Liver (tissue), 9 donors: Measurements from ENCODE around the gene FMO2. TPM values are rescaled to one million over a fixed set of nuclear protein-coding genes. Genes with fewer than 3 reads are reported as not detected.

Experiments used
- DNase-seq: peaks from one replicate; pipeline ENCODE4 v3.0.0-alpha.2; 2017; ENCODE audit warnings: low spot score
- H3K27ac ChIP-seq, 2 donors: one replicate each; pipeline ENCODE4 v1.7.0; 2013; ENCODE audit warnings: inconsistent platforms in 2 of 2, low read length in 2 of 2, control low read depth in 1 of 2, low read depth in 1 of 2, mild to moderate bottlenecking in 1 of 2
- H3K27me3 ChIP-seq, 4 donors: one replicate each; pipeline versions ENCODE4 v1.6.1 to v1.7.0; 2013; ENCODE audit warnings: low read length in 3 of 4, inconsistent platforms in 1 of 4, mild to moderate bottlenecking in 1 of 4, moderate library complexity in 1 of 4; ENCODE audit not compliant: control insufficient read depth in 4 of 4, insufficient read depth in 4 of 4
- H3K36me3 ChIP-seq, 4 donors: one replicate each; pipeline versions ENCODE4 v1.6.1 to v1.7.0; 2013; ENCODE audit warnings: low read length in 3 of 4, mild to moderate bottlenecking in 3 of 4, low read depth in 1 of 4, moderate library complexity in 1 of 4; ENCODE audit not compliant: control insufficient read depth in 4 of 4, insufficient read depth in 3 of 4
- H3K4me1 ChIP-seq, 4 donors: one replicate each; pipeline versions ENCODE4 v1.6.1 to v1.7.0; 2013; ENCODE audit warnings: low read length in 3 of 4, mild to moderate bottlenecking in 3 of 4, moderate library complexity in 1 of 4; ENCODE audit not compliant: control insufficient read depth in 4 of 4, insufficient read depth in 4 of 4
- H3K4me3 ChIP-seq, 3 donors: one replicate each; pipeline versions ENCODE4 v1.6.1 to v1.7.0; 2013; ENCODE audit warnings: low read length in 3 of 3, control low read depth in 1 of 3, low read depth in 1 of 3, mild to moderate bottlenecking in 1 of 3
- H3K9ac ChIP-seq, 2 donors: one replicate each; pipeline ENCODE4 v1.7.0; 2013; ENCODE audit warnings: low read length in 2 of 2, mild to moderate bottlenecking in 2 of 2, moderate library complexity in 2 of 2, control low read depth in 1 of 2, low read depth in 1 of 2
- H3K9me3 ChIP-seq, 4 donors: one replicate each; pipeline versions ENCODE4 v1.6.1 to v1.7.0; 2013; ENCODE audit warnings: low read length in 3 of 4; ENCODE audit not compliant: control insufficient read depth in 4 of 4
- EGR1 ChIP-seq, 2 donors: IDR thresholded peaks; 2 replicates each; pipeline ENCODE4 v1.6.1; 2016 to 2018; ENCODE audit warnings: antibody characterized with exemption in 2 of 2, low read depth in 2 of 2
- FOXA1 ChIP-seq: IDR thresholded peaks from 2 replicates; pipeline ENCODE4 v1.6.1; 2016; ENCODE audit warnings: antibody characterized with exemption
- FOXA2 ChIP-seq: IDR thresholded peaks from 2 replicates; pipeline ENCODE4 v1.6.1; 2016; ENCODE audit warnings: antibody characterized with exemption
- GABPA ChIP-seq, 2 donors: IDR thresholded peaks in 1 of 2; conservative IDR thresholded peaks in 1 of 2; 2 replicates each; pipeline ENCODE4 v1.6.1; 2016; ENCODE audit warnings: antibody characterized with exemption in 2 of 2, mild to moderate bottlenecking in 1 of 2, moderate library complexity in 1 of 2
- HNF4A ChIP-seq, 2 donors: conservative IDR thresholded peaks; 2 replicates each; pipeline ENCODE4 v1.6.1; 2016; ENCODE audit warnings: antibody characterized with exemption in 2 of 2, mild to moderate bottlenecking in 2 of 2
- HNF4G ChIP-seq: IDR thresholded peaks from 2 replicates; pipeline ENCODE4 v1.6.1; 2016; ENCODE audit warnings: antibody characterized with exemption
- NR2F2 ChIP-seq: IDR thresholded peaks from 2 replicates; pipeline ENCODE4 v1.6.1; 2016; ENCODE audit warnings: antibody characterized with exemption
- RAD21 ChIP-seq, 2 donors: IDR thresholded peaks; 2 replicates each; pipeline ENCODE4 v1.6.1; 2016; ENCODE audit warnings: antibody characterized with exemption in 2 of 2, mild to moderate bottlenecking in 2 of 2
- RXRA ChIP-seq, 2 donors: IDR thresholded peaks; 2 replicates each; pipeline ENCODE4 v1.6.1; 2017 to 2018; ENCODE audit warnings: antibody characterized with exemption in 2 of 2, mild to moderate bottlenecking in 1 of 2
- SP1 ChIP-seq: IDR thresholded peaks from 2 replicates; pipeline ENCODE4 v1.6.1; 2018; ENCODE audit warnings: antibody characterized with exemption, mild to moderate bottlenecking
- TAF1 ChIP-seq: conservative IDR thresholded peaks from 2 replicates; pipeline ENCODE4 v1.6.1; 2016; ENCODE audit warnings: antibody characterized with exemption, mild to moderate bottlenecking
- YY1 ChIP-seq: IDR thresholded peaks from 2 replicates; pipeline ENCODE4 v1.6.1; 2016; ENCODE audit warnings: antibody characterized with exemption, mild to moderate bottlenecking
- WGBS: extraction: QIAGEN DNeasy Blood & Tissue Kit; methylation state at CpG from one replicate; pipeline ENCODE4 v1.1.7; 2013; 5-methylcytosine and 5-hydroxymethylcytosine counted together
- polyA plus RNA-seq, 2 donors: library from polyadenylated mRNA; stranded (reverse) in 1 of 2; unstranded in 1 of 2; fragments of 200-250 nt in 1 of 2; fragments of >200 nt in 1 of 2; fragmentation: Nextera tagmentation in 1 of 2; extraction: Ambion mirVana in 1 of 2; gene quantifications; one replicate each; pipeline versions ENCODE4 v1.2.1 to v1.2.3, GENCODE V29; 2013 to 2015
- total RNA-seq, 2 donors: library from RNA; depleted of rRNA; stranded (reverse); fragments of >200 nt; gene quantifications; one replicate each; pipeline ENCODE4 v1.2.3, GENCODE V29; 2014
- TF ChIP-seq, protein P1 (sequence below): IDR thresholded peaks from 2 replicates; pipeline ENCODE4 v1.6.1; 2016; ENCODE audit warnings: antibody characterized with exemption, mild to moderate bottlenecking
- TF ChIP-seq, protein P2 (sequence below): fragments of 150-350 bp; IDR thresholded peaks from 2 replicates; pipeline ENCODE4 v1.5.1; 2017; ENCODE audit warnings: improper control_type of control experiment, low read depth, low read length; ENCODE audit not compliant: missing input control
- TF ChIP-seq, protein P3 (sequence below): IDR thresholded peaks from 2 replicates; pipeline ENCODE4 v1.6.1; 2016; ENCODE audit warnings: antibody characterized with exemption
- TF ChIP-seq, protein P4 (sequence below): IDR thresholded peaks from 2 replicates; pipeline ENCODE4 v1.6.1; 2016; ENCODE audit warnings: antibody characterized with exemption
- donor health status: healthy.
- donor health status: healthy.
- donor health status: healthy.
- donor health status: healthy.
- donor health status: healthy.

FMO2 gene
- total and polyA plus RNA-seq, 4 donors: 0.14 to 1.6 (median 1.1) TPM

DNA sequence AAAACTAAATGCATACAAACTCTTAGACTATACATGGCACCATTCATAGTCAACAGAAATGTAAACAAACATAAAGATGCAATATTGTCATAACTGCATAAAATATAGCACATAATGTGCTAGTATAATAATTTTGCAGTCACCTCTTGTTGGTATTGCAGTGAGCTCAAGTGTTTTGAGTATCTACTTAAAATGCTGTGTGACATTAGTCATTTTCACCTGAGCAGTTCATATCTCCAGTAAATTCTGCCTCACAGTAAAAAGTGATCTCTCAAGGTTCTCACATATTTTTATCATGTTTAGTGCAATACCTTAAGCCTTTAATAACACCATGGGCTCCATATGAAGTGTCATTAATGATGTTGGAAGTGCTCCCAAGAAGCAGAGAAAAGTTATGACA is 29.6 kb upstream of the FMO2 start:
- Histone ChIP-seq H3K9ac (no peak overlapping the region), H3K27ac (no peak overlapping the region), H3K9me3 (no peaks in the 10 kb centered on the region), H3K36me3 (no peaks in the 10 kb centered on the region), H3K4me1 (peaks cover 0 to 14% (median 8%) of the 10 kb centered on the region in 4 donors), H3K27me3 (no peaks in the 10 kb centered on the region), H3K4me3 (no peak overlapping the region)
- no peak for TF ChIP-seq TAF1
- DNase-seq: no peak

DNA sequence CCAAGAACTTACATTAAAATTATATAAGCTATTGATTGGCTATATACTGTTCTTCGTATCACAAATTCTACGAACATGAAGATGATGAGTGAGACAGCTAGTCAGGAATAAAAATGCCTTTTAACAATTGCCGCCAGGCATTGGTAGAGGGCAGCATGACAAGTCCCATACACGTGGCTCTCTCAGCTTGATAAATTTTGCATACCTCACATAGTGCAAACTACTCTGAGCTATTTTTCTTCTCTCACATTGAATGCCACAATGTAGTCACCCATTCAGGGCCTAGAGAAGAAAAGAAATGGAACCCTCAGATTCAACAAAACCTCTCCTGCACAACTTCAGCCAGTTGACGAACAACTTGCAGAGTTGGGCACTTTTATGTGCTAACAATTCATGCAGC is 27.0 kb upstream of the FMO2 start:
- no peak overlapping the region for H3K9ac ChIP-seq
- H3K27ac ChIP-seq: no peak overlapping the region
- no peaks in the 10 kb centered on the region for H3K27me3 ChIP-seq
- H3K4me1 ChIP-seq: peaks cover 3 to 24% (median 15%) of the 10 kb centered on the region in 4 donors
- 87% methylated on average over 5 of the region's 5 CpGs for WGBS
- H3K4me3 ChIP-seq: no peak overlapping the region
- H3K36me3 ChIP-seq: no peaks in the 10 kb centered on the region
- TF ChIP-seq, protein P1, sequence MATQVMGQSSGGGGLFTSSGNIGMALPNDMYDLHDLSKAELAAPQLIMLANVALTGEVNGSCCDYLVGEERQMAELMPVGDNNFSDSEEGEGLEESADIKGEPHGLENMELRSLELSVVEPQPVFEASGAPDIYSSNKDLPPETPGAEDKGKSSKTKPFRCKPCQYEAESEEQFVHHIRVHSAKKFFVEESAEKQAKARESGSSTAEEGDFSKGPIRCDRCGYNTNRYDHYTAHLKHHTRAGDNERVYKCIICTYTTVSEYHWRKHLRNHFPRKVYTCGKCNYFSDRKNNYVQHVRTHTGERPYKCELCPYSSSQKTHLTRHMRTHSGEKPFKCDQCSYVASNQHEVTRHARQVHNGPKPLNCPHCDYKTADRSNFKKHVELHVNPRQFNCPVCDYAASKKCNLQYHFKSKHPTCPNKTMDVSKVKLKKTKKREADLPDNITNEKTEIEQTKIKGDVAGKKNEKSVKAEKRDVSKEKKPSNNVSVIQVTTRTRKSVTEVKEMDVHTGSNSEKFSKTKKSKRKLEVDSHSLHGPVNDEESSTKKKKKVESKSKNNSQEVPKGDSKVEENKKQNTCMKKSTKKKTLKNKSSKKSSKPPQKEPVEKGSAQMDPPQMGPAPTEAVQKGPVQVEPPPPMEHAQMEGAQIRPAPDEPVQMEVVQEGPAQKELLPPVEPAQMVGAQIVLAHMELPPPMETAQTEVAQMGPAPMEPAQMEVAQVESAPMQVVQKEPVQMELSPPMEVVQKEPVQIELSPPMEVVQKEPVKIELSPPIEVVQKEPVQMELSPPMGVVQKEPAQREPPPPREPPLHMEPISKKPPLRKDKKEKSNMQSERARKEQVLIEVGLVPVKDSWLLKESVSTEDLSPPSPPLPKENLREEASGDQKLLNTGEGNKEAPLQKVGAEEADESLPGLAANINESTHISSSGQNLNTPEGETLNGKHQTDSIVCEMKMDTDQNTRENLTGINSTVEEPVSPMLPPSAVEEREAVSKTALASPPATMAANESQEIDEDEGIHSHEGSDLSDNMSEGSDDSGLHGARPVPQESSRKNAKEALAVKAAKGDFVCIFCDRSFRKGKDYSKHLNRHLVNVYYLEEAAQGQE: no peak
- TF ChIP-seq RAD21 (IDR thresholded peaks at IDR 0.05) (no peak), YY1 (no peak), FOXA1 (no peak), RXRA (IDR thresholded peaks at IDR 0.05) (no peak), TAF1 (no peak), GABPA (IDR thresholded peaks at IDR 0.05 in 1 of 2, conservative IDR thresholded peaks at IDR 0.05 in 1 of 2) (no peak)
- TF ChIP-seq, protein P2, sequence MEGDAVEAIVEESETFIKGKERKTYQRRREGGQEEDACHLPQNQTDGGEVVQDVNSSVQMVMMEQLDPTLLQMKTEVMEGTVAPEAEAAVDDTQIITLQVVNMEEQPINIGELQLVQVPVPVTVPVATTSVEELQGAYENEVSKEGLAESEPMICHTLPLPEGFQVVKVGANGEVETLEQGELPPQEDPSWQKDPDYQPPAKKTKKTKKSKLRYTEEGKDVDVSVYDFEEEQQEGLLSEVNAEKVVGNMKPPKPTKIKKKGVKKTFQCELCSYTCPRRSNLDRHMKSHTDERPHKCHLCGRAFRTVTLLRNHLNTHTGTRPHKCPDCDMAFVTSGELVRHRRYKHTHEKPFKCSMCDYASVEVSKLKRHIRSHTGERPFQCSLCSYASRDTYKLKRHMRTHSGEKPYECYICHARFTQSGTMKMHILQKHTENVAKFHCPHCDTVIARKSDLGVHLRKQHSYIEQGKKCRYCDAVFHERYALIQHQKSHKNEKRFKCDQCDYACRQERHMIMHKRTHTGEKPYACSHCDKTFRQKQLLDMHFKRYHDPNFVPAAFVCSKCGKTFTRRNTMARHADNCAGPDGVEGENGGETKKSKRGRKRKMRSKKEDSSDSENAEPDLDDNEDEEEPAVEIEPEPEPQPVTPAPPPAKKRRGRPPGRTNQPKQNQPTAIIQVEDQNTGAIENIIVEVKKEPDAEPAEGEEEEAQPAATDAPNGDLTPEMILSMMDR: no peak
- DNase-seq: no peak
- H3K9me3 ChIP-seq: no peaks in the 10 kb centered on the region

DNA sequence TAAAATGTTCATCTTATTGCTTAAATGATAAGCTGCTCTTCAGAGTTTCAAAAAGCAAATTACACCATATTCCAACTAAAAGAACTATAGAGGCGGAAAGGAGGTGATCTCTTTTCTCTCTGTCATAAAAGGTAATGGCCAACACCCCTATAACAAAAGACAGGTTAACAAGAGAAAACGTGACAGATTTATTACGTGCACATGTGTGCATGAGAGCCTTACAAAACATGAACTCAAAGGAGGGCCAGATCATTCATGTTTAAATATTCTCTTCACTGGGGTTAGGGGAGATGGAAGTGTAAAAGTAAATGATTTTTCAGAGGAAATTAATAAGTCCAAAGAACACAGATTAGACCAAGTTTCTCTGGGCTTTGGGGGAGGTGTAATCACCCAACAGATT is 26.5 kb upstream of the FMO2 start:
- peak overlapping the region in 1 of 2 donors; percentile 37 for H3K27ac ChIP-seq
- WGBS: 59% methylated on average over 3 of the region's 3 CpGs
- H3K27me3 ChIP-seq: no peaks in the 10 kb centered on the region
- no peak overlapping the region for H3K9ac ChIP-seq
- DNase-seq: no peak
- peaks cover 3 to 24% (median 15%) of the 10 kb centered on the region in 4 donors for H3K4me1 ChIP-seq
- H3K9me3 ChIP-seq: no peaks in the 10 kb centered on the region
- H3K36me3 ChIP-seq: no peaks in the 10 kb centered on the region
- no peak overlapping the region for H3K4me3 ChIP-seq
- TF ChIP-seq YY1 (no peak), FOXA2 (no peak), SP1 (no peak), TAF1 (no peak), HNF4A (conservative IDR thresholded peaks at IDR 0.05) (no peak), EGR1 (IDR thresholded peaks at IDR 0.05; ENCODE audit: low read depth in 2 of 2) (no peak), RXRA (IDR thresholded peaks at IDR 0.05) (no peak), NR2F2 (no peak), HNF4G (no peak), FOXA1 (no peak), RAD21 (IDR thresholded peaks at IDR 0.05) (no peak), GABPA (IDR thresholded peaks at IDR 0.05 in 1 of 2, conservative IDR thresholded peaks at IDR 0.05 in 1 of 2) (no peak)
- TF ChIP-seq, protein P2: no peak
- TF ChIP-seq, protein P1: no peak
- TF ChIP-seq, protein P3, sequence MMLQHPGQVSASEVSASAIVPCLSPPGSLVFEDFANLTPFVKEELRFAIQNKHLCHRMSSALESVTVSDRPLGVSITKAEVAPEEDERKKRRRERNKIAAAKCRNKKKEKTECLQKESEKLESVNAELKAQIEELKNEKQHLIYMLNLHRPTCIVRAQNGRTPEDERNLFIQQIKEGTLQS: no peak
- TF ChIP-seq, protein P4, sequence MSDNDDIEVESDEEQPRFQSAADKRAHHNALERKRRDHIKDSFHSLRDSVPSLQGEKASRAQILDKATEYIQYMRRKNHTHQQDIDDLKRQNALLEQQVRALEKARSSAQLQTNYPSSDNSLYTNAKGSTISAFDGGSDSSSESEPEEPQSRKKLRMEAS: no peak
